K562 (cell line): ENCODE data around the gene CDK9. TPM values are rescaled to one million over a fixed set of nuclear protein-coding genes. Genes with fewer than 3 reads are reported as not detected.

Experiments used
- ATF2 ChIP-seq: sonication (generic); formaldehyde crosslinking; IDR thresholded peaks from 2 replicates; pipeline ENCODE4 v1.8.1; 2022; ENCODE audit warnings: missing genetic modification reagents
- BACH1 ChIP-seq: fragments of 200-800 bp; sonication (Bioruptor generic); IDR thresholded peaks from 2 replicates; pipeline ENCODE4 v1.6.1; 2016; ENCODE audit warnings: missing genetic modification characterization, missing compliant biosample characterization
- CCAR2 ChIP-seq: fragments of 200-400 bp; formaldehyde crosslinking; IDR thresholded peaks from 2 replicates; pipeline ENCODE4 v1.6.1; 2017; ENCODE audit warnings: mild to moderate bottlenecking, low read depth, low read length
- CREB3L1 ChIP-seq: fragments of 450-650 bp; IDR thresholded peaks from 2 replicates; pipeline ENCODE4 v1.6.1; 2014; ENCODE audit warnings: low read depth, mild to moderate bottlenecking, moderate library complexity, borderline replicate concordance
- EGR1 ChIP-seq: fragments of 450-650 bp; conservative IDR thresholded peaks from 2 replicates; pipeline ENCODE4 v1.6.1; 2017; ENCODE audit warnings: mild to moderate bottlenecking
- ETS2 ChIP-seq: IDR thresholded peaks from 2 replicates; pipeline ENCODE4 v1.6.1; 2016; ENCODE audit warnings: borderline replicate concordance, missing genetic modification characterization, mild to moderate bottlenecking, moderate library complexity, missing compliant biosample characterization; ENCODE audit not compliant: poor library complexity, severe bottlenecking
- HINFP ChIP-seq: fragments of 450-650 bp; conservative IDR thresholded peaks from 2 replicates; pipeline ENCODE4 v1.6.1; 2016; ENCODE audit warnings: missing genetic modification characterization, low read depth, mild to moderate bottlenecking, control low read depth, missing compliant biosample characterization
- HNRNPH1 ChIP-seq: fragments of 200-400 bp; formaldehyde crosslinking; optimal IDR thresholded peaks from 2 replicates; pipeline ENCODE3; 2017; ENCODE audit warnings: low read depth, mild to moderate bottlenecking, low read length, moderate library complexity
- NCOA1 ChIP-seq: fragments of 450-650 bp; IDR thresholded peaks from 2 replicates; pipeline ENCODE4 v1.6.1; 2016; ENCODE audit warnings: low read depth
- POLR2AphosphoS2 ChIP-seq: IDR thresholded peaks from 2 replicates; pipeline ENCODE4 v1.6.1; 2012; ENCODE audit warnings: low read length, improper control_type of control experiment
- SPI1 ChIP-seq: IDR thresholded peaks from 2 replicates; pipeline ENCODE4 v1.6.1; 2011; ENCODE audit warnings: low read depth, low read length, control low read depth, borderline replicate concordance
- SREBF2 ChIP-seq: sonication (generic); formaldehyde crosslinking; IDR thresholded peaks from 2 replicates; pipeline ENCODE4 v1.4.0; 2020; ENCODE audit warnings: mild to moderate bottlenecking, missing genetic modification reagents
- TAF15 ChIP-seq: fragments of 200-400 bp; formaldehyde crosslinking; IDR thresholded peaks from 2 replicates; pipeline ENCODE4 v1.6.1; 2017; ENCODE audit warnings: mild to moderate bottlenecking, low read depth, low read length, moderate library complexity
- TAF7 ChIP-seq: fragments of 450-650 bp; IDR thresholded peaks from 2 replicates; pipeline ENCODE4 v1.6.1; 2016; ENCODE audit warnings: missing genetic modification characterization, missing compliant biosample characterization
- THRB ChIP-seq: fragments of 450-650 bp; formaldehyde crosslinking; conservative IDR thresholded peaks from 2 replicates; pipeline ENCODE4 v1.4.0; 2022; ENCODE audit warnings: mild to moderate bottlenecking, missing genetic modification characterization
- ZFX ChIP-seq: sonication (generic); formaldehyde crosslinking; IDR thresholded peaks from 2 replicates; pipeline ENCODE4 v1.8.0; 2022; ENCODE audit warnings: mild to moderate bottlenecking, missing genetic modification reagents, moderate library complexity
- ZNF121 ChIP-seq: sonication (generic); formaldehyde crosslinking; conservative IDR thresholded peaks from 2 replicates; pipeline ENCODE4 v1.8.0; 2022; ENCODE audit warnings: missing genetic modification reagents
- ZNF217 ChIP-seq: sonication (generic); formaldehyde crosslinking; IDR thresholded peaks from 2 replicates; pipeline ENCODE4 v1.8.0; 2022; ENCODE audit warnings: mild to moderate bottlenecking, missing genetic modification reagents
- ZNF23 ChIP-seq: fragments of 250-450 bp; sonication (Bioruptor Pico); IDR thresholded peaks from 2 replicates; pipeline ENCODE4 v1.4.0; 2020; ENCODE audit warnings: mild to moderate bottlenecking
- ZNF239 ChIP-seq: fragments of 250-450 bp; sonication (Bioruptor Pico); IDR thresholded peaks from 2 replicates; pipeline ENCODE4 v1.4.0; 2020; ENCODE audit warnings: mild to moderate bottlenecking
- ZNF253 ChIP-seq: fragments of 250-450 bp; sonication (Bioruptor Pico); conservative IDR thresholded peaks from 2 replicates; pipeline ENCODE4 v1.6.1; 2021; ENCODE audit warnings: mild to moderate bottlenecking
- ZNF583 ChIP-seq: fragments of 250-450 bp; sonication (Bioruptor Pico); IDR thresholded peaks from 2 replicates; pipeline ENCODE4 v1.4.0; 2020
- ZNF699 ChIP-seq: fragments of 250-450 bp; sonication (Bioruptor Pico); IDR thresholded peaks from 2 replicates; pipeline ENCODE4 v1.8.0; 2021; ENCODE audit warnings: mild to moderate bottlenecking, moderate library complexity; ENCODE audit not compliant: insufficient replicate concordance
- ZNF717 ChIP-seq: fragments of 250-450 bp; sonication (Bioruptor Pico); IDR thresholded peaks from 2 replicates; pipeline ENCODE4 v1.5.0; 2021
- polyA plus RNA-seq, 8 experiments: library from polyadenylated mRNA; depleted of rRNA in 4 of 8; stranded (reverse) in 5 of 8; unstranded in 3 of 8; fragments of >200 nt; fragmentation: Nextera tagmentation in 2 of 8; fragmentation: Illumina TruSeq in 1 of 8; extraction: Ambion mirVana in 2 of 8; extraction: Trizol in 1 of 8; gene quantifications; 2 replicates each; pipeline versions ENCODE4 v1.2.1 to v1.2.3, GENCODE V29; 2011 to 2014; ENCODE audit warnings: inconsistent platforms in 1 of 8, missing spikeins in 1 of 8
- total RNA-seq, 7 experiments: library from RNA; depleted of rRNA in 6 of 7; stranded (reverse); fragments of >200 nt in 6 of 7; fragmentation: Illumina TruSeq in 2 of 7; extraction: Trizol in 2 of 7; gene quantifications; 2 replicates each; pipeline versions ENCODE4 v1.2.1 to v1.2.3, GENCODE V29; 2011 to 2021; ENCODE audit warnings: low replicate concordance in 1 of 7

CDK9 gene
- total and polyA plus RNA-seq, 9 of the 15 experiments (the other 6 are each of a cell fraction or from before 2014, with no cell fraction given), result 4.2 to 78.6 (median 33.0) TPM

DNA sequence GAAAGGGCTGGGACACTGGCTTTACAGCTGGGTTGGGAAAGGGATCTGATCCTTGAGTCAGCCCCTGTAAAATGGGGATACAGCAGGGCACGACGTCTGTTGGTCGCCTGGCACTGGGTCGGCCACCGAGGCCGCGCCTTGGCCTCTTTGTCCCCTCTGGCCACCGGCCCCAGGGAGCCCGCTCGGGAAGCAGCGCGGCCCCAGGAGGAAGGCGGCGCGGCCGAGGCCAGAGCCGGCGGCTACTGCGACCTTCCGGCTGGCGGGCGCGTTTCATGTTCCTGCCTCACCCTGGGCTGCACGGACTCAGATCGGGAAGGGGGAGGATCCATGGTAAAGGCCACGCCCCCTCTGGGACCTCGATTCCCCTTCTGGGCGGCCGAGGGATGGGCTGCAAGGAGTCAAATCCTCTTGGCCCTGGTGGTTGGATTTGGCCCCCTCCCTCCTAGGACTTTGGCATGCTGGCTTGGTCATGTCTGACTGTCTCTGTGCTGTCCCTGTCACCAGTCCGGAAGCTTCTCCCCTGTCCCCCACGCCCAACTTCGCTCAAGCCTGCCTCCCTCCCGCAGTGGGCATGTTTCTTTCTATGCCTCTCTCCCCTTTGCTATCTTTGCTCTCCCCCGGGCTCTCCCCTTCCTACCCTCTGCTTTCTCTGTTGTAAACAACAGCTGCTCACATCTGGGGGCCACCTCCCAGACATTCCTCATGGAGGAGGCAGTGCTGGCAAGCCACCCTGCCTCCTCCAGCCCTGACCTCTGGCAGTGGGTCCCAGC, 42.6 kb downstream of the CDK9 start (continued):
- TF ChIP-seq CCAR2 (no peak), ZNF23 (CRISPR knock-in tag) (no peak), ZNF699 (CRISPR knock-in tag) (no peak), ATF2 (no peak), SPI1 (no peak), CREB3L1 (no peak; the same call in 1 of the 2 replicates), EGR1 (no peak), ZNF253 (no peak), ZNF717 (no peak), ZNF217 (CRISPR knock-in tag) (no peak), POLR2AphosphoS2 (no peak), HNRNPH1 (no peak), ZFX (CRISPR knock-in tag) (peak; percentile 89), SREBF2 (CRISPR knock-in tag) (no peak), ZNF239 (CRISPR knock-in tag) (no peak), ZNF121 (no peak), HINFP (tag) (no peak), BACH1 (no peak; the same call in 1 of the 2 replicates), ETS2 (tag) (no peak), ZNF583 (CRISPR knock-in tag) (0 out of 2 replicates have a peak, but pooled peaks have one; percentile 3), THRB (CRISPR knock-in tag) (peak; percentile 64; the same call in 1 of the 2 replicates), TAF15 (no peak), TAF7 (0 out of 2 replicates have a peak, but pooled peaks have one; percentile 13), NCOA1 (0 out of 2 replicates have a peak, but pooled peaks have one; percentile 12)
